GM12801 (cell line): ENCODE results near the gene CELSR1.

Source experiments
- CTCF ChIP-seq: IDR thresholded peaks from one replicate; pipeline ENCODE4 v1.5.1; 2011; ENCODE audit warnings: control low read depth; ENCODE audit not compliant: insufficient read length; ENCODE audit errors: extremely low read depth

Gene CELSR1

GRCh38 chr22:46469711-46470110 is 67.7 kb downstream of the CELSR1 start:
- no peak for TF ChIP-seq CTCF

- no peak for TF ChIP-seq CTCF
Measured at GRCh38 chr22:46467006-46467405, 70.4 kb downstream of the CELSR1 start.

- TF ChIP-seq CTCF, result no peak
Measured at GRCh38 chr22:46466255-46466676, 71.2 kb downstream of the CELSR1 start.

- TF ChIP-seq CTCF, result no peak
Measured at GRCh38 chr22:46465793-46466192, 71.6 kb downstream of the CELSR1 start.

GRCh38 chr22:46465345-46465720 is 72.1 kb downstream of the CELSR1 start:
- no peak for TF ChIP-seq CTCF

GRCh38 chr22:46464701-46465344 is 72.6 kb downstream of the CELSR1 start:
- TF ChIP-seq CTCF, result no peak

- TF ChIP-seq CTCF, result no peak
Measured at GRCh38 chr22:46464296-46464695, 73.1 kb downstream of the CELSR1 start.
